Right ventricle myocardium inferior (tissue), 1 donor: ENCODE results near the gene VARS2. TPM values are rescaled to one million over a fixed set of nuclear protein-coding genes. Genes with fewer than 3 reads are reported as not detected.
"Not testable (repeated sequence)": the region's sequence is repeated elsewhere in the genome, so short reads cannot be mapped to it uniquely, and the experiment has no call there.

Experiments
- ATAC-seq: fragments of 200-7000 bp; cut with Tn5 transposase; one replicate; pipeline ENCODE4 v1.9.1; 2020; ENCODE audit warnings: mild to moderate bottlenecking, moderate library complexity
- DNase-seq: peaks from one replicate; pipeline ENCODE4 v3.0.0; 2021; ENCODE audit errors: missing footprints
- intact Hi-C: fragments of 100-400 bp; cut with DNase I; formaldehyde crosslinking; loops from one replicate; pipeline ENCODE4 v1.11.0; 2022
- total RNA-seq: library from RNA; stranded (reverse); fragmentation: NEBNext Ultra II Directional; extraction: Animal tissue kit (Norgen Biotek cat#: 25700); gene quantifications from one replicate; pipeline ENCODE4 v1.2.1, GENCODE V29; 2021
- donor health status: DM: no; HTN: yes; CAD: no; lungs with severe emphysema.

The VARS2 gene
- total RNA-seq, 1 donor from 2014 or later = 18.3 TPM

DNA sequence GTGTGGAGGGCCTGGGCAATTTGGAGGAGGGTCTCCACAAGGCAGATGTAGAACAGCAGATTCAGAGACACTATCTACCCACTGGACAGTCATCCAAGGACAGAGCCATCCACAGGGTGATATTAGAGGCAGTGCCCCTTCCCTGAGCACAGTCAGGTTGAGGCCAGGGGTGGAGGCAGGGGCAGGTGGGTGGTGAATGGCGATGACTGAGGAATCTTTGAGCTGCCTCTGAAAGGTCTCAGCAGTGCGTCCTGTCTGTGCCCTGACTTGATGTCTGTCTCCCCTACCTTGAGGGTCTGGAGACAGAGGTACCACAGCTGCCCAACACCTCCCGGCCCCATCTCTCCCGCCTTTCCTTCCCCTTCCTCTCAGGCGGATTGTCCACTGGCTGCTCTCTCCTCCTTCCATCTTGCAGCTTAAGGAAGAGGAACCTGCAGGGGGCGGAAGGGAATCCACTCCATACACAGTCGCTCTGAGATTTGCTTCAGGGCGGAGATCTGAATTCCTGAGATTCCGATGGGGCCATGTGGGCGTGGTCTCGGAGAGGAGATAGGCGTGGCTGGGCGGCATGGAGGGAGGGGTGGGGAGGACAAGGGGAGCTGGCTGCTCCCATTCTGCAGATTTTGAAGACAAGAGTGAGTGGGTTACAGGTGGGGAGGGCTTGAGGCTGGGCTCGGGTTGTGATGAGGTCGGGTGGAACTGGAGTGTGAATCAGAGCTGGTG, 28.5 kb downstream of the VARS2 start:
- DNase-seq = peak; percentile 85
- peak; percentile 79 for ATAC-seq
- intact Hi-C loops = loop anchor here (5.0 kb wide), 1 partner anchor 100 kb away; no protein-coding TSS in a partner anchor

- DNase-seq = no peak
- intact Hi-C loops = loop anchor here (5.0 kb wide), 1 partner anchor 98 kb away; no protein-coding TSS in a partner anchor
Observed at GRCh38 chr6:30944051-30944450, 30.0 kb downstream of the VARS2 start.

DNA sequence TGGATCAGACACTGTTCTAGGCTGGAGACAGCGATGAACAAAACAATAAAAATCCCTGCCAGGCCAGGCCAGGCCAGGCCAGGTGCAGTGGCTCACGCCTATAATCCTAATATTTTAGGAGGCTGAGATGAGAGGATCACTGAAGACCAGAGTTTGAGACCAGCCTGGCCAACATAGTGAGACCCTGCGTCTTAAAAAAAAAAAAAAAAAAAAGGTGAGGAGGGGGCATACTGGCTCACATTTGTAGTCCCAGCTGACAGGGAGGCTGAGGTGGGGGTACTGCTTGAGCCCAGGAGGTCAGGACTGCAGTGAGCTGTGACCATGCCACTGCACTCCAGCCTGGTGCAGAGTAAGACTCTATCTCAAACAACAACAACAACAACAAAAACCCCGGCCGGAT, 31.2 kb downstream of the VARS2 start:
- no peak for ATAC-seq
- intact Hi-C loops = no loop called here
- DNase-seq = no peak

More at GRCh38 chr6:30944051-30944450, 30.0 kb downstream of the VARS2 start:
- no peak for ATAC-seq

- ATAC-seq (no peak), DNase-seq (no peak)
- intact Hi-C loops = no loop called here
Observed at GRCh38 chr6:30947231-30947630, 33.2 kb downstream of the VARS2 start.

GRCh38 chr6:30948811-30949210, 34.8 kb downstream of the VARS2 start:
- DNase-seq (no peak), ATAC-seq (no peak)
- intact Hi-C loops = no loop called here

DNA sequence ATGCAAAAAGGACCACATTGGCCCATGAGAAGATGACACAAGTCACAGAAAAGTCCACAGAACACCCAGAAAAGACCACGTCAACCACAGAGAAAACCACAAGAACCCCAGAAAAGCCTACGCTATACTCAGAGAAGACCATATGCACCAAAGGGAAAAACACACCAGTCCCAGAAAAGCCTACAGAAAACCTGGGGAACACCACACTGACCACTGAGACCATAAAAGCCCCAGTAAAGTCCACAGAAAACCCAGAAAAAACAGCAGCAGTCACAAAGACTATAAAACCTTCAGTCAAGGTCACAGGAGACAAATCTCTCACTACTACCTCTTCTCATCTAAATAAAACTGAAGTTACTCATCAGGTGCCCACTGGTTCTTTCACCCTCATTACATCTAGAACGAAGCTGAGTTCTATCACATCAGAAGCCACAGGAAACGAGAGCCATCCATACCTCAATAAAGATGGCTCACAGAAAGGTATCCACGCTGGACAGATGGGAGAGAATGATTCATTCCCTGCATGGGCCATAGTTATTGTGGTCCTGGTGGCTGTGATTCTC, 38.0 kb downstream of the VARS2 start:
- DNase-seq = no peak
- ATAC-seq = no peak
- intact Hi-C loops = no loop called here

DNA sequence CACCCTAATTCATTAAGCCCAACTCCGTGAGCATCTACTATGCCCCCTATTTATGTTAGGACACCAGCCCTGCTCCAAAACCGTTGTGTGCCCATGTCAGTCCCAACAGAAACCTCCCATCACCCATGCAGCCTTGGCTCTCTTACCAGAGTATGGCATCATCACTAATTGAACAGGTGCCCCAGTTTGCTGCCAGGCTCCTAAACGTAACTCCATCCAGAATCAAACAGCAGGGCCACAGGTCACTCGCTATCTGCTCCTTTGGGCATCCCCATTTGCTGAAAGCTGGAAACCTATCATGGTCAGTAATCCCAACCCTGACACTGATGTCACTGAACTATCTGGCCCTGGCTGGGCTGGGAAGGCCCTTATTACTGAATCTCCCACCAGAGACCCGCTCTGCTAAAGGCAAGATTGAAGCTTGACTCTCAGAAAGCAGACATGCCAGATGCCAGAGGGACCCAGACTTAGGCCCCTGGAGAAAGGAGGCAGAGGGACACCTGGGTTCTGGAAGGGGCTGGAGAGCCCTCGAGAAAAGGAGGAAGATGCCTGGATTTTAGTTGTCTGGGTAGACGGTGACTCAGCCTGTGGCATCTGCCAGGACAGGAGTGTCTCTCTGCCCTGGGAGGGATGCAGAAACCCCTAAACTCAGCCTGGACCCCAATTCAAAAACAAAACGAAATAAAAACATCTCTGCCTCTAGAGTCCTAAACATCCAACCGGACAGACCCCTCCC, 40.8 kb downstream of the VARS2 start:
- intact Hi-C loops = no loop called here
- ATAC-seq = no peak
- no peak for DNase-seq

DNA sequence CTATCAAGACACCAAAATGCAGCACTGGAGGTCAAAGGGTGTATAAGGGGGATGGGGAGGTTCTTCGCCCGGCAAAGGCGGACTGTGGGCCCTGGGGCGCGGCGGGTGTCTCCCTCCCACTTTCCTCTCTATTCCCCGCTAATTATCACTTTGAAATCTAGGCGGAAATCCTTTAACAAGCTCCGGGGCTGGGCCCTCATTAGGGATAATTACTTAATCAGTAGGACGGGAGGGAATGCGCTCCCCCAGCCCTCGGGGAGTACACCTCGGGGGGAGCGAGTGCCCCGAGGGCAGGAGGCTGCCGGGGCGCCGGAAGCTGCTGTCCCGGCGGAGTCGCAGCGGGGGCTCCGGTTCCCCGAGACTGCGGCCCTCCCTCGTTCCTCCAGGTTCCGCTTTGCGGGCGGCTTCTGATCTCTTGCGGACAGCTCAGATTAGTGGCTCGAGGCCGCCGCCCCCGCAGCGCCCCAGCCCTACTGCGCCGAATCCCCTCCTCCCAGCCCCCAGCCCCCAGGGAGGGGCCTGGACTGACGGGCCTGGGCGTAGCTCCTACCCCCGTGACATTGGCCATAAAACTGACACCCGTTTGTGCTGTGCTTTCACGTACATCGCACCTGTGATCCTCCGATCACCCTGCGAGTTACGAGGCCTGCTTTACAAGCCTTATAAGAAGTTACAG, 41.5 kb downstream of the VARS2 start:
- intact Hi-C loops = no loop called here
- DNase-seq (peak; percentile 82), ATAC-seq (peak; percentile 89)

GRCh38 chr6:30957716-30958115, 43.7 kb downstream of the VARS2 start:
- no peak for ATAC-seq
- intact Hi-C loops = no loop called here
- DNase-seq = no peak

DNA sequence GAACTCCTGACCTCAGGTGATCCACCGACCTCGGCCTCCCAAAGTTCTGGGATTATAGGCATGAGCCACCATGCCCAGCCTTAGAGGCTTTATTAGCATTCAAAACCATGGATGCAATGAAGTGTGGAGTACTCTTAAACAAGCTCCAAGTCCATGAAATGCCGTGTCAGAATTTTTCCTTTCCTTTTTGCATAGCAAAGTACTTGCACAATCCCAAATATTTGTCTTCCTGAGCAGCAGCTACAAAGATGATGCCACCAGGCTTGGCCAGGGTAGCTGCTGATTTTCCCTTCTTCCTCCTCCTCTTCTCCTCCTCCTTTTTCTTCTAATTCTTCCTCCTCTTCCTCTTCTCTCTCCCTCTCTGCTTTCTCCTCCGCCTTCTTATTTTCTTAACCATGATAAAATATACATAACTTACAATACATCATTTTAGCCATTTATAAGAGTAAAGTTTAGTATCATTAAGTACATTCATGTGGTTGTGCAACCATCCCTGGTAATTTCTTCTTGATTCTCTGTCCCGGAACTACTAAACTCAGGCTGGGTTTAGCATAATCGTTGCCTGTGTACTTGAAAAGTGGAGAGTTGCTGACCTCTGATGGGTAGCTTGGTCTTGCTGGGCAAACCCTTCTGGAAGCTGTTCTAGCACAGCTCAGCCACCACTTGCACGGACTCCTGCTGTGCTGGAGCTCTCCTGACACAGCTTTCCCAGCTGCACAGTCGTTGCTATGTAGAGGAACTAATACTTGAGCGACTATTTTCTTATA, 47.1 kb downstream of the VARS2 start:
- intact Hi-C loops = no loop called here
- ATAC-seq (no peak), DNase-seq (no peak)

GRCh38 chr6:30962716-30963115, 48.7 kb downstream of the VARS2 start:
- intact Hi-C loops = no loop called here
- no peak for ATAC-seq
- no peak for DNase-seq

GRCh38 chr6:30963641-30964040, 49.6 kb downstream of the VARS2 start:
- ATAC-seq = no peak
- no peak for DNase-seq
- intact Hi-C loops = no loop called here

DNA sequence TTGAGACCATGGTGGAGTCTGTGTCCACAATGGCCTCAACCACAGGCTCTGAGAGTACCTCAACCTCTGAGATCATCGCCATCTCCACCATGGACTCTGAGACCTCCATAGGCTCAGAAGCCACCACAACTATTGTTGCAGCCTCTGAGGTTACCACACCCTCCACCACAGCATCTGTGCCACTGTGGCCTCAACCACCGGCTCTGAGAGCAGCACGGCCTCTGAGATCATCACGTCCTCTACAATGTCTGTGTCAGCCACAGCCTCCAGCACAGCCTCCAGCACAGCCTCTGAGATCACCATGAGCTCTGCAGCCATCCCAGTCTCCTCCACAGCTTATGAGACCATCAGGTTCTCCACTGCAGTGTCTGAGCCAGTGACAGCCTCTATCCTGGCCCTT, 50.0 kb downstream of the VARS2 start:
- intact Hi-C loops = no loop called here
- no peak for DNase-seq
- no peak for ATAC-seq

GRCh38 chr6:30965140-30965601, 51.1 kb downstream of the VARS2 start:
- no peak for DNase-seq
- intact Hi-C loops = no loop called here
- ATAC-seq = no peak

DNA sequence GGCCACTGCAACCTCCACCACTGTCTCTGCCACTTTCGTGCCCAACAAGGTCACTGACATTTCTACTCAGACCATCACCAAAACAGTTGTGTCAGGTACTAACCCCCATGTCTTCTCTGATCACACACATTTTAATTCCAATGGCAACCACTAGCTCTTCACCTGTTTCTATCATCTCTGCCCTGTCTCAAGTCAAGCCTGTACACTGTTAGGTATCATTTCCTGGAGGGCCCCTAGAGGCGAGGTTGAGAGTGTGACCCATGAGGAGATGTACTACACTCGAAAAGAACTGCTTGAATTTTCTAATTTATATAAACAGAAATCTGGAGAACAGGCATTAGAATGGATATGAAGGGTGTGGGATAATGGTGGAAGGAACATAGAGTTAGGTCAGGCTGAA, 52.1 kb downstream of the VARS2 start:
- DNase-seq (no peak), ATAC-seq (no peak)
- intact Hi-C loops = no loop called here

- ATAC-seq, DNase-seq, intact Hi-C loops: not testable (repeated sequence)
Observed at GRCh38 chr6:30969171-30969570, 55.1 kb downstream of the VARS2 start.

GRCh38 chr6:30970946-30971345, 56.9 kb downstream of the VARS2 start:
- DNase-seq (no peak), ATAC-seq (no peak)
- intact Hi-C loops = no loop called here

DNA sequence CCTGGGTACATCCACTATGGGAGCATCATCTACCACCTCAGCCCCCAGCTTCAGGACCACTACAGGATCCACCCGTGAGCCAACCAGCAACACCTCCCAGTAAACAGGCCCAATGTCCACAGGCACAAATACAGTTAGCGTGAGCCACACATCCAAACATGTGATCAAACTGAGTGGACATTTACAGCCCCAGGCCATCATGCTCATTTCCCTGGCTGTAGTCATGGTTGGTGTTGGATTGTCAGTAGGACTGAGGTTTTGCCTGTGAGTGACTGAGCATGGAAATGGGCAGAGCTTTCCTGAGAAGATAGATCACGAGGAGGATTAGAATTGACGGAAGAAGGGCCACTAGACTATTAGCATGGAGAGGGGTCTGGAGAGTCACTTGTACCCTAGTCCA, 58.8 kb downstream of the VARS2 start:
- no peak for ATAC-seq
- no peak for DNase-seq
- intact Hi-C loops = no loop called here
